T-helper 1 cell (primary cell): Measurements from ENCODE around the gene COLEC11.
"Not testable (repeated sequence)": the region's sequence is repeated elsewhere in the genome, so short reads cannot be mapped to it uniquely, and the experiment has no call there.

Source experiments
- DNase-seq, 5 donors: peaks; one replicate each; pipeline ENCODE4 v3.0.0-alpha.2; 2012 to 2020

Gene COLEC11

GRCh38 chr2:3626118-3626811, 31.4 kb downstream of the COLEC11 start:
- no peak for DNase-seq

- no peak for DNase-seq
Measured at GRCh38 chr2:3626812-3627499, 32.0 kb downstream of the COLEC11 start.

- DNase-seq, result no peak
Measured at GRCh38 chr2:3627500-3628100, 32.7 kb downstream of the COLEC11 start.

GRCh38 chr2:3628241-3628679, 33.3 kb downstream of the COLEC11 start:
- DNase-seq, result no peak

GRCh38 chr2:3628800-3629199, 33.9 kb downstream of the COLEC11 start:
- no peak for DNase-seq

- DNase-seq, result no peak
Measured at GRCh38 chr2:3630631-3631030, 35.7 kb downstream of the COLEC11 start.

GRCh38 chr2:3631161-3631850, 36.4 kb downstream of the COLEC11 start:
- DNase-seq, result no peak

GRCh38 chr2:3631851-3632659, 37.1 kb downstream of the COLEC11 start:
- DNase-seq, result no peak

GRCh38 chr2:3633089-3633981, 38.4 kb downstream of the COLEC11 start:
- DNase-seq, result no peak

GRCh38 chr2:3633982-3634595, 39.2 kb downstream of the COLEC11 start:
- DNase-seq, result no peak

GRCh38 chr2:3634596-3635121, 39.7 kb downstream of the COLEC11 start:
- no peak for DNase-seq

- no peak for DNase-seq
Measured at GRCh38 chr2:3635171-3635974, 40.5 kb downstream of the COLEC11 start.

GRCh38 chr2:3635975-3636327, 41.0 kb downstream of the COLEC11 start:
- not testable (repeated sequence) for DNase-seq

- no peak for DNase-seq
Measured at GRCh38 chr2:3636586-3637310, 41.8 kb downstream of the COLEC11 start.

GRCh38 chr2:3637311-3637675, 42.4 kb downstream of the COLEC11 start:
- DNase-seq, result no peak

GRCh38 chr2:3637692-3638455, 43.0 kb downstream of the COLEC11 start:
- no peak for DNase-seq

GRCh38 chr2:3638456-3638810, 43.5 kb downstream of the COLEC11 start:
- no peak for DNase-seq

- no peak for DNase-seq
Measured at GRCh38 chr2:3639015-3639630, 44.2 kb downstream of the COLEC11 start.
